GM12864 (cell line): ENCODE measurements around the gene RARRES1.

Experiments
- DNase-seq: peaks from one replicate; pipeline ENCODE4 v3.0.0-alpha.2; 2011; ENCODE audit warnings: low read depth
- H3K4me3 ChIP-seq: 2 replicates; pipeline ENCODE4 v1.5.1; 2011; ENCODE audit warnings: mild to moderate bottlenecking, low read depth, low read length, control low read depth
- TF ChIP-seq, protein P1 (sequence below): IDR thresholded peaks from 2 replicates; pipeline ENCODE4 v1.5.1; 2011; ENCODE audit warnings: low read depth, mild to moderate bottlenecking, moderate library complexity, low read length, control low read depth, inconsistent platforms; ENCODE audit errors: missing control alignments

Gene RARRES1

GRCh38 chr3:158743664-158744566 is 11.7 kb upstream of the RARRES1 start:
- DNase-seq = no peak
- H3K4me3 ChIP-seq = no peak overlapping the region
- TF ChIP-seq, protein P1, sequence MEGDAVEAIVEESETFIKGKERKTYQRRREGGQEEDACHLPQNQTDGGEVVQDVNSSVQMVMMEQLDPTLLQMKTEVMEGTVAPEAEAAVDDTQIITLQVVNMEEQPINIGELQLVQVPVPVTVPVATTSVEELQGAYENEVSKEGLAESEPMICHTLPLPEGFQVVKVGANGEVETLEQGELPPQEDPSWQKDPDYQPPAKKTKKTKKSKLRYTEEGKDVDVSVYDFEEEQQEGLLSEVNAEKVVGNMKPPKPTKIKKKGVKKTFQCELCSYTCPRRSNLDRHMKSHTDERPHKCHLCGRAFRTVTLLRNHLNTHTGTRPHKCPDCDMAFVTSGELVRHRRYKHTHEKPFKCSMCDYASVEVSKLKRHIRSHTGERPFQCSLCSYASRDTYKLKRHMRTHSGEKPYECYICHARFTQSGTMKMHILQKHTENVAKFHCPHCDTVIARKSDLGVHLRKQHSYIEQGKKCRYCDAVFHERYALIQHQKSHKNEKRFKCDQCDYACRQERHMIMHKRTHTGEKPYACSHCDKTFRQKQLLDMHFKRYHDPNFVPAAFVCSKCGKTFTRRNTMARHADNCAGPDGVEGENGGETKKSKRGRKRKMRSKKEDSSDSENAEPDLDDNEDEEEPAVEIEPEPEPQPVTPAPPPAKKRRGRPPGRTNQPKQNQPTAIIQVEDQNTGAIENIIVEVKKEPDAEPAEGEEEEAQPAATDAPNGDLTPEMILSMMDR = no peak

DNA sequence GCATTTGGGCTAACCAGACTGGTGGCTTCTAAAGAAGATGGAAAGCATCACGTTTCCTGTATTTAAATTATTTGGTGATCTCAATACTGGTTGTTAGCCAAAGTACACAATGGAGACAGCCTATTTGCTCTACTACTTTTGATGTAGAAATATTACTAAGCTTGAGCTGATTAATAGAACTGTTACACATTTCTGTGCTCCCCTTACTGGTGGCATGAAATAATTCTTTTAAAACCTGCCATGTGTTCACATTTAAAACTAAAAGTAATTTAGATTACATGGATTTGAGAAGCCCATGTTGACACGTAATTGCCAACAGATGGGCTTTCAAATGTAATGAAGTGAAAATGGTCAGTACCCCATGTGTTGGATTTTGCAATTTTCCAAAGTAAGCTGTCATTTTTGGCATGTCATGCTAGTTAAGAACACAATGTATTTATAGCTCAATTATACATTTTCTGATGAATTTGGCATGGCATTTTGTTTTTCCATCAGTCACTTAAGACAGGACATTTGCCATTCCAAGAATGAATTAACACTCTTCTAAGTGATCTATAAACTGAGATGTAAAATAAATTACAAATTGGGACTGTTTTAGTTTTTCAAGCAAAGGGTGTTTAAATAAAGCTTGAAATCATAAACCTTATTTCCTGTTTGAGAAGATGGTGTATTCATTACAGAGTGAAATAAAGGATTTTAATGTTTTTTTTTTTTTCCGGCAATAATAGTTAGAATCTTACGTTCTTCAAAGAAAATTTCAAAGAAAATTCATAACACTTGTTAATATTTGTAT is 10.8 kb upstream of the RARRES1 start:
- no peak overlapping the region for H3K4me3 ChIP-seq
- TF ChIP-seq, protein P1 = no peak
- no peak for DNase-seq

DNA sequence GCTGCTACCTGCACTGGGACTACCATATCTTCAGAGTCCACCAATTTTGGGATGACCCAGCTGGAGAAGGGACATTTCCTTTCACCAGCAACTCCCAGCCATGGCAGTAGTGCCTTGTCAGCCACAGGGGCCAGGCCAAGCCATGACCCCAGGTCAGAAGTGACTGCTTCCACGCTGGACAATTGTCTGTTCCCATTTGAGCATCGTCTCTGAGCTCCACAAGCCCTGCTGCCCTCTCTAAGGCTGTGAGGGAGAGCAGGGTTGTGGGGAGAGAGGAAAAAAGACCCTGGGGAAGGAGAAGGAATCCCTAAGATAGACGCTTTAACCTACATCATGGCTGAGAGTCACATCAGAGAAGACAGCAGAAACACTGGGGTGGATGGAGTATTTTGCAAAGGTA is 7.4 kb upstream of the RARRES1 start:
- DNase-seq = no peak
- no peak overlapping the region for H3K4me3 ChIP-seq
- TF ChIP-seq, protein P1 = no peak

- no peak overlapping the region for H3K4me3 ChIP-seq
- no peak for DNase-seq
- TF ChIP-seq, protein P1 = no peak
Observed at GRCh38 chr3:158739078-158739477, 6.8 kb upstream of the RARRES1 start.

- DNase-seq = no peak
- TF ChIP-seq, protein P1 = no peak
- H3K4me3 ChIP-seq = no peak overlapping the region
Observed at GRCh38 chr3:158738653-158739052, 6.4 kb upstream of the RARRES1 start.

DNA sequence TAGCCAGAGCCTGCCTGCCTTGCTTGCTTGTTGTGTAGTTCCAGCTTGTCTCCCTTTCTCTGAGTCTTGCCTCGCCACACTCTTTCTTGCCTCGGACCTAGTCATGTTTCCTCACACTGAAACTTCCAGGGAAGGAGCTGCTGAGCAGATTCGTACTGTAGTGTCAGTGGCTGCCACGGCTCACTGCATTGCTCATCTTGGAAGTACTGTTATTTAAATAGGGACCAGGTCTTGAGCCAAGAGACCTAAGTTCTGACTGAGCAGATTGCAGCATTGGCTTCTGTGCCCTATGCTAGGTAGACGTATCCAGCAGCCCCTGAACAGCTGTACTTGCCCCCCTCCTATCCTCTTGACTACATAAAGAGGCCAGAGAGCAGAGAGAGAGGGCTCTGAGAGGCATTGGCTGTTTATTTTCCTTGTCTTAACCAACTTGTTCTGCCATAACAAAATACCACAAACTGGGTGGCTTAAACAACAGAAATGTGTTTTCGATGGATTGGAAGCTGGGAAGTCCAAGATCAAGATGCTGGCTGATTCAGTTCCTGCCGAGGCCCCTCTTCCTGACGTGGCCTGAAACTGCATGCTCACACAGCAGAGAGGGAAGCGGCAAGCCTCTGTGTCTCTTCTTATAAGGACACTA is 5.8 kb upstream of the RARRES1 start:
- no peak overlapping the region for H3K4me3 ChIP-seq
- TF ChIP-seq, protein P1 = no peak
- DNase-seq = no peak
